Duodenal mucosa (tissue), 2 donors: ENCODE results near the gene RERE.
A peak's percentile ranks its signal among the peaks of the same experiment; 100 is the strongest.

Experiments used
- H3K27ac ChIP-seq: one replicate; pipeline ENCODE4 v1.7.0; 2013; ENCODE audit warnings: low read depth, low read length
- H3K27me3 ChIP-seq, 2 donors: one replicate each; pipeline ENCODE4 v1.7.0; 2013; ENCODE audit warnings: low read length in 2 of 2, control low read depth in 1 of 2; ENCODE audit not compliant: insufficient read depth in 2 of 2, control insufficient read depth in 1 of 2
- H3K36me3 ChIP-seq, 2 donors: one replicate each; pipeline ENCODE4 v1.7.0; 2013; ENCODE audit warnings: low read length in 2 of 2, control low read depth in 1 of 2; ENCODE audit not compliant: insufficient read depth in 2 of 2, control insufficient read depth in 1 of 2
- H3K4me1 ChIP-seq, 2 donors: one replicate each; pipeline ENCODE4 v1.7.0; 2013; ENCODE audit warnings: low read length in 2 of 2, control low read depth in 1 of 2; ENCODE audit not compliant: insufficient read depth in 2 of 2, control insufficient read depth in 1 of 2
- H3K4me3 ChIP-seq, 2 donors: one replicate each; pipeline ENCODE4 v1.7.0; 2013; ENCODE audit warnings: low read length in 2 of 2, low read depth in 1 of 2
- H3K9ac ChIP-seq, 2 donors: one replicate each; pipeline ENCODE4 v1.7.0; 2013; ENCODE audit warnings: low read length in 2 of 2, low read depth in 1 of 2
- H3K9me3 ChIP-seq, 2 donors: one replicate each; pipeline ENCODE4 v1.7.0; 2013; ENCODE audit warnings: low read length in 2 of 2, control low read depth in 1 of 2; ENCODE audit not compliant: control insufficient read depth in 1 of 2

The RERE gene

GRCh38 chr1:8663915-8664329 lies 153.5 kb downstream of the RERE start:
- Histone ChIP-seq H3K4me1 (peaks cover 55 to 65% of the 10 kb centered on the region in 2 donors), H3K36me3 (no peaks in the 10 kb centered on the region), H3K4me3 (peak overlapping the region; percentile 32 to 57), H3K9ac (no peak overlapping the region), H3K9me3 (no peaks in the 10 kb centered on the region), H3K27ac (no peak overlapping the region), H3K27me3 (no peaks in the 10 kb centered on the region)

- Histone ChIP-seq H3K4me3 (peak overlapping the region in 1 of 2 donors; percentile 57), H3K36me3 (no peaks in the 10 kb centered on the region), H3K9ac (no peak overlapping the region), H3K27ac (no peak overlapping the region), H3K4me1 (peaks cover 50 to 65% of the 10 kb centered on the region in 2 donors), H3K9me3 (no peaks in the 10 kb centered on the region), H3K27me3 (no peaks in the 10 kb centered on the region)
These were observed 154.2 kb downstream of the RERE start for GRCh38 chr1:8663090-8663802.

GRCh38 chr1:8662380-8663072 lies 154.9 kb downstream of the RERE start:
- Histone ChIP-seq H3K4me3 (no peak overlapping the region), H3K36me3 (no peaks in the 10 kb centered on the region), H3K27ac (no peak overlapping the region), H3K9me3 (no peaks in the 10 kb centered on the region), H3K27me3 (no peaks in the 10 kb centered on the region), H3K9ac (no peak overlapping the region), H3K4me1 (peaks cover 46 to 65% of the 10 kb centered on the region in 2 donors)

- Histone ChIP-seq H3K27me3 (no peaks in the 10 kb centered on the region), H3K4me1 (peaks cover 41 to 58% of the 10 kb centered on the region in 2 donors), H3K9ac (no peak overlapping the region), H3K9me3 (no peaks in the 10 kb centered on the region), H3K36me3 (no peaks in the 10 kb centered on the region), H3K27ac (no peak overlapping the region), H3K4me3 (no peak overlapping the region)
These were observed 156.0 kb downstream of the RERE start for GRCh38 chr1:8661185-8662110.

- Histone ChIP-seq H3K9ac (no peak overlapping the region), H3K9me3 (no peaks in the 10 kb centered on the region), H3K4me3 (no peak overlapping the region), H3K27ac (no peak overlapping the region), H3K36me3 (peaks cover 0 to 5% of the 10 kb centered on the region in 2 donors), H3K4me1 (peaks cover 35 to 48% of the 10 kb centered on the region in 2 donors), H3K27me3 (no peaks in the 10 kb centered on the region)
These were observed 157.0 kb downstream of the RERE start for GRCh38 chr1:8660411-8660828.

GRCh38 chr1:8659593-8659992 lies 157.8 kb downstream of the RERE start:
- H3K36me3 ChIP-seq = peaks cover 0 to 5% of the 10 kb centered on the region in 2 donors
- H3K4me3 ChIP-seq = no peak overlapping the region
- H3K9ac ChIP-seq = no peak overlapping the region
- H3K27me3 ChIP-seq = no peaks in the 10 kb centered on the region
- no peaks in the 10 kb centered on the region for H3K9me3 ChIP-seq
- H3K27ac ChIP-seq = no peak overlapping the region
- H3K4me1 ChIP-seq = peaks cover 29 to 40% of the 10 kb centered on the region in 2 donors

- peaks cover 5 to 13% of the 10 kb centered on the region in 2 donors for H3K4me1 ChIP-seq
- H3K36me3 ChIP-seq = peaks cover 0 to 5% of the 10 kb centered on the region in 2 donors
- no peaks in the 10 kb centered on the region for H3K27me3 ChIP-seq
- H3K4me3 ChIP-seq = no peak overlapping the region
- no peak overlapping the region for H3K9ac ChIP-seq
- no peak overlapping the region for H3K27ac ChIP-seq
- no peaks in the 10 kb centered on the region for H3K9me3 ChIP-seq
These were observed 163.6 kb downstream of the RERE start for GRCh38 chr1:8653878-8654277.

GRCh38 chr1:8652467-8653046 lies 164.9 kb downstream of the RERE start:
- Histone ChIP-seq H3K27me3 (no peaks in the 10 kb centered on the region), H3K4me1 (peaks cover 5 to 13% of the 10 kb centered on the region in 2 donors), H3K27ac (no peak overlapping the region), H3K9ac (no peak overlapping the region), H3K9me3 (no peaks in the 10 kb centered on the region), H3K4me3 (no peak overlapping the region), H3K36me3 (peaks cover 0 to 5% of the 10 kb centered on the region in 2 donors)

GRCh38 chr1:8651962-8652361 lies 165.5 kb downstream of the RERE start:
- H3K4me3 ChIP-seq = no peak overlapping the region
- H3K9ac ChIP-seq = no peak overlapping the region
- no peaks in the 10 kb centered on the region for H3K9me3 ChIP-seq
- no peak overlapping the region for H3K27ac ChIP-seq
- peaks cover 0 to 5% of the 10 kb centered on the region in 2 donors for H3K36me3 ChIP-seq
- no peaks in the 10 kb centered on the region for H3K27me3 ChIP-seq
- H3K4me1 ChIP-seq = peaks cover 5 to 13% of the 10 kb centered on the region in 2 donors
